CD4-positive, alpha-beta T cell (primary cell): ENCODE measurements around the gene DLGAP4. TPM values are rescaled to one million over a fixed set of nuclear protein-coding genes. Genes with fewer than 3 reads are reported as not detected.

Source experiments
- ATAC-seq: fragments of 200-7000 bp; cut with Tn5 transposase; one replicate; pipeline ENCODE4 v1.10.0; 2022; ENCODE audit warnings: mild to moderate bottlenecking; ENCODE audit not compliant: poor library complexity
- CTCF ChIA-PET: fragments of 350-600 bp; sonication (Branson Sonifier 250); formaldehyde crosslinking; loops from one replicate; lab custom pipeline; 2021; ENCODE audit warnings: antibody characterized with exemption, inconsistent platforms; lab: Charles Lee
- POLR2A ChIA-PET: fragments of 350-600 bp; sonication (Branson Sonifier 250); formaldehyde crosslinking; loops from one replicate; lab custom pipeline; 2021; ENCODE audit warnings: antibody characterized with exemption, inconsistent platforms; lab: Charles Lee
- DNase-seq, 14 experiments: peaks; one replicate each; pipeline ENCODE4 v3.0.0-alpha.2; 2013 to 2020; ENCODE audit warnings: mixed read lengths in 2 of 14
- H3K27ac ChIP-seq, 2 donors: one replicate each; pipeline versions ENCODE4 v1.5.1 to v1.7.0; 2013; ENCODE audit warnings: low read length in 2 of 2, low read depth in 1 of 2, mild to moderate bottlenecking in 1 of 2
- H3K27me3 ChIP-seq, 2 experiments: 1 replicate in 1 of 2; 2 replicates in 1 of 2; pipeline versions ENCODE4 v1.6.1 to v1.7.0; 2013; ENCODE audit warnings: low read length in 2 of 2, control low read depth in 1 of 2, mild to moderate bottlenecking in 1 of 2, moderate library complexity in 1 of 2; ENCODE audit not compliant: insufficient read depth in 2 of 2, control insufficient read depth in 1 of 2
- H3K36me3 ChIP-seq: one replicate; pipeline ENCODE4 v1.6.1; 2013; ENCODE audit warnings: low read length, control low read depth; ENCODE audit not compliant: insufficient read depth
- H3K4me1 ChIP-seq: one replicate; pipeline ENCODE4 v1.6.1; 2013; ENCODE audit warnings: low read length, control low read depth; ENCODE audit not compliant: insufficient read depth
- H3K4me3 ChIP-seq: one replicate; pipeline ENCODE4 v1.5.1; 2013; ENCODE audit warnings: mild to moderate bottlenecking, low read length, moderate library complexity
- H3K9me3 ChIP-seq, 2 experiments: 1 replicate in 1 of 2; 2 replicates in 1 of 2; pipeline versions ENCODE4 v1.6.1 to v1.7.0; 2013; ENCODE audit warnings: low read length in 2 of 2, mild to moderate bottlenecking in 2 of 2, control low read depth in 1 of 2, moderate library complexity in 1 of 2; ENCODE audit not compliant: control insufficient read depth in 1 of 2, insufficient read depth in 1 of 2
- H3K27ac Mint-ChIP-seq: one replicate; pipeline ENCODE4 v1.8.0; 2020; ENCODE audit warnings: mixed read lengths
- H3K27me3 Mint-ChIP-seq: one replicate; pipeline ENCODE4 v1.8.0; 2021; ENCODE audit warnings: mixed read lengths
- H3K36me3 Mint-ChIP-seq: one replicate; pipeline ENCODE4 v1.8.0; 2021; ENCODE audit warnings: low read depth, mixed read lengths
- H3K4me1 Mint-ChIP-seq: one replicate; pipeline ENCODE4 v1.8.0; 2021; ENCODE audit warnings: low read depth, mixed read lengths
- H3K4me3 Mint-ChIP-seq: one replicate; pipeline ENCODE4 v1.8.0; 2020; ENCODE audit warnings: mild to moderate bottlenecking, mixed read lengths
- H3K9me3 Mint-ChIP-seq: one replicate; pipeline ENCODE4 v1.8.0; 2020; ENCODE audit warnings: mixed read lengths
- intact Hi-C, 2 experiments: fragments of 100-400 bp; cut with DNase I in 1 of 2; cut with micrococcal nuclease in 1 of 2; formaldehyde crosslinking; loops; one replicate each; pipeline versions ENCODE4 v1.15.1 to v1.9.0; 2023 to 2025; cut with DNase I, micrococcal nuclease
- total RNA-seq, 174 experiments: library from RNA in 2 of 174; stranded (reverse) in 2 of 174; gene quantifications; one replicate each; pipeline ENCODE4 v1.2.3 and lab custom pipeline; 2021 to 2026
- TF ChIP-seq, protein P1 (sequence below): fragments of 200-600 bp; IDR thresholded peaks from one replicate; pipeline ENCODE4 v1.8.0; 2022; ENCODE audit warnings: antibody characterized with exemption, mild to moderate bottlenecking

The DLGAP4 gene
- total RNA-seq, 2 experiments from 2014 or later: 16.0 to 16.1 TPM

GRCh38 chr20:36549628-36549941 is 243.4 kb downstream of the DLGAP4 start:
- Mint-ChIP-seq H3K4me3 (no peak overlapping the region), H3K9me3 (no peaks in the 10 kb centered on the region), H3K27me3 (no peaks in the 10 kb centered on the region), H3K4me1 (no peaks in the 10 kb centered on the region), H3K27ac (no peak overlapping the region), H3K36me3 (no peaks in the 10 kb centered on the region)
- ChIA-PET POLR2A (no interaction called here), CTCF (no interaction called here)
- ATAC-seq (no peak), DNase-seq (no peak)
- Histone ChIP-seq H3K4me1 (no peaks in the 10 kb centered on the region), H3K27me3 (no peaks in the 10 kb centered on the region), H3K9me3 (no peaks in the 10 kb centered on the region), H3K4me3 (no peak overlapping the region), H3K36me3 (no peaks in the 10 kb centered on the region), H3K27ac (no peak overlapping the region)
- TF ChIP-seq, protein P1, sequence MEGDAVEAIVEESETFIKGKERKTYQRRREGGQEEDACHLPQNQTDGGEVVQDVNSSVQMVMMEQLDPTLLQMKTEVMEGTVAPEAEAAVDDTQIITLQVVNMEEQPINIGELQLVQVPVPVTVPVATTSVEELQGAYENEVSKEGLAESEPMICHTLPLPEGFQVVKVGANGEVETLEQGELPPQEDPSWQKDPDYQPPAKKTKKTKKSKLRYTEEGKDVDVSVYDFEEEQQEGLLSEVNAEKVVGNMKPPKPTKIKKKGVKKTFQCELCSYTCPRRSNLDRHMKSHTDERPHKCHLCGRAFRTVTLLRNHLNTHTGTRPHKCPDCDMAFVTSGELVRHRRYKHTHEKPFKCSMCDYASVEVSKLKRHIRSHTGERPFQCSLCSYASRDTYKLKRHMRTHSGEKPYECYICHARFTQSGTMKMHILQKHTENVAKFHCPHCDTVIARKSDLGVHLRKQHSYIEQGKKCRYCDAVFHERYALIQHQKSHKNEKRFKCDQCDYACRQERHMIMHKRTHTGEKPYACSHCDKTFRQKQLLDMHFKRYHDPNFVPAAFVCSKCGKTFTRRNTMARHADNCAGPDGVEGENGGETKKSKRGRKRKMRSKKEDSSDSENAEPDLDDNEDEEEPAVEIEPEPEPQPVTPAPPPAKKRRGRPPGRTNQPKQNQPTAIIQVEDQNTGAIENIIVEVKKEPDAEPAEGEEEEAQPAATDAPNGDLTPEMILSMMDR: no peak
- intact Hi-C loops: no loop called here

DNA sequence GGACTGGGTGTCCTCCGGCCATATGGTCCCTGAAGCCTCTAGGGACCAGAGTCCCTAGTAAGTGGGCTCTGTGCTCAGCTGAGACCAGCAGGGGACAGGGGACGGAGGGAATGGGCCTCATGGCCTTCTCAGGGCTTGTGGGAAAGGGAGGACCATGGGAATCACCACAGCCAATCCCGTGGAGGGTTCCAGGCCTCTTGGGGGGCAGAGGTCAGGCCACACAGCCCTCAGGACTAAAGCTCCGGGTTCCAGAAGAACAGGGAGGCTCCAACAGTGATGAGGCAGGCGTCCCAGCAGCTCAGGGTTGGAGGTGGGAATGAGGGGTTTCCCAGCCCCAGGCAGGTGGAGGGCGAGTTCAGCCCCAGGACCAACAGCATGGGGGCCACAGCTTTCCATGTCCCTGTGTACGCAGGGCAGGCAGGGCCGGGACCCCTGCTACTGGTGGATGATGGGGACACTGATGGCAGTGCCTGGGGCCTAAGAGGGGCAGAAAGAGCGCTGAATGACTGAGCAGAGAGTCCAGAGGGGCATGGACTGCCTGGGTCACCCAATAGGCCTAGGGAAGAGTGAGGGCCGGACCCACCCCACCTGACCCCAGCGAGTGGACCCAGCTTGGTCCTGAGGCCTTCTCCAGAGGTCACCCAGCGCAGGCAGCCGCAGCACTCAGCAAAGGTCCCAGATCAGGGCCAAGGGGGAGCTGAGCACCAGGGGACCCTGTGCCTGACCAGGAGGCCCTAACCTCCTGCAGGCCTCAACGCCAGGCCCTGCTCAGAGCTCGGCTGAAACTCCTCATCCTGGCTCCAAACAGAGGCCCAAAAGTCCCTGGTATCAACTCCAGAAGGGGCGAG is 244.0 kb downstream of the DLGAP4 start:
- Mint-ChIP-seq H3K27me3 (no peaks in the 10 kb centered on the region), H3K4me1 (no peaks in the 10 kb centered on the region), H3K9me3 (no peaks in the 10 kb centered on the region), H3K36me3 (no peaks in the 10 kb centered on the region), H3K27ac (no peak overlapping the region), H3K4me3 (no peak overlapping the region)
- Histone ChIP-seq H3K27ac (no peak overlapping the region), H3K9me3 (no peaks in the 10 kb centered on the region), H3K27me3 (no peaks in the 10 kb centered on the region), H3K36me3 (no peaks in the 10 kb centered on the region), H3K4me3 (no peak overlapping the region), H3K4me1 (no peaks in the 10 kb centered on the region)
- TF ChIP-seq, protein P1: no peak
- ATAC-seq (no peak), DNase-seq (no peak)
- CTCF ChIA-PET: no interaction called here
- intact Hi-C loops: no loop called here
- POLR2A ChIA-PET: no interaction called here

GRCh38 chr20:36550790-36551299 is 244.7 kb downstream of the DLGAP4 start:
- no peaks in the 10 kb centered on the region for H3K4me1 Mint-ChIP-seq
- H3K27me3 Mint-ChIP-seq: no peaks in the 10 kb centered on the region
- no peaks in the 10 kb centered on the region for H3K36me3 Mint-ChIP-seq
- TF ChIP-seq, protein P1: no peak
- ATAC-seq: no peak
- Histone ChIP-seq H3K27ac (no peak overlapping the region), H3K36me3 (no peaks in the 10 kb centered on the region), H3K9me3 (no peaks in the 10 kb centered on the region), H3K4me3 (no peak overlapping the region), H3K27me3 (no peaks in the 10 kb centered on the region), H3K4me1 (no peaks in the 10 kb centered on the region)
- ChIA-PET POLR2A (no interaction called here), CTCF (interaction anchor here (1.1 kb wide), 1 partner anchor 55 kb away, joined by 3 read pairs; the partner anchor contains the start of gene RAB5IF)
- DNase-seq: no peak
- H3K4me3 Mint-ChIP-seq: no peak overlapping the region
- no peaks in the 10 kb centered on the region for H3K9me3 Mint-ChIP-seq
- intact Hi-C loops: no loop called here
- no peak overlapping the region for H3K27ac Mint-ChIP-seq
